Mucosa of rectum (tissue), 2 donors: ENCODE measurements around the gene ACAD11.
"Not testable (repeated sequence)": the region's sequence is repeated elsewhere in the genome, so short reads cannot be mapped to it uniquely, and the experiment has no call there.

Experiments used
- H3K27ac ChIP-seq, 2 donors: one replicate each; pipeline ENCODE4 v1.7.0; 2013; ENCODE audit warnings: inconsistent platforms in 2 of 2, low read depth in 2 of 2, low read length in 2 of 2
- H3K27me3 ChIP-seq, 2 donors: one replicate each; pipeline ENCODE4 v1.7.0; 2013; ENCODE audit warnings: low read length in 2 of 2; ENCODE audit not compliant: control insufficient read depth in 2 of 2, insufficient read depth in 2 of 2
- H3K36me3 ChIP-seq, 2 donors: one replicate each; pipeline ENCODE4 v1.7.0; 2013; ENCODE audit warnings: low read length in 2 of 2; ENCODE audit not compliant: control insufficient read depth in 2 of 2, insufficient read depth in 2 of 2
- H3K4me1 ChIP-seq, 2 donors: one replicate each; pipeline ENCODE4 v1.7.0; 2013; ENCODE audit warnings: low read length in 2 of 2, mild to moderate bottlenecking in 1 of 2; ENCODE audit not compliant: control insufficient read depth in 2 of 2, insufficient read depth in 2 of 2
- H3K4me3 ChIP-seq, 2 donors: one replicate each; pipeline ENCODE4 v1.7.0; 2013; ENCODE audit warnings: low read length in 2 of 2
- H3K9ac ChIP-seq, 2 donors: one replicate each; pipeline ENCODE4 v1.7.0; 2013; ENCODE audit warnings: low read length in 2 of 2, low read depth in 1 of 2, mild to moderate bottlenecking in 1 of 2
- H3K9me3 ChIP-seq, 2 donors: one replicate each; pipeline ENCODE4 v1.7.0; 2013; ENCODE audit warnings: low read length in 2 of 2; ENCODE audit not compliant: control insufficient read depth in 2 of 2
- donor health status: healthy.
- donor health status: Normal muscosa, but diverticular disease.

ACAD11 gene

DNA sequence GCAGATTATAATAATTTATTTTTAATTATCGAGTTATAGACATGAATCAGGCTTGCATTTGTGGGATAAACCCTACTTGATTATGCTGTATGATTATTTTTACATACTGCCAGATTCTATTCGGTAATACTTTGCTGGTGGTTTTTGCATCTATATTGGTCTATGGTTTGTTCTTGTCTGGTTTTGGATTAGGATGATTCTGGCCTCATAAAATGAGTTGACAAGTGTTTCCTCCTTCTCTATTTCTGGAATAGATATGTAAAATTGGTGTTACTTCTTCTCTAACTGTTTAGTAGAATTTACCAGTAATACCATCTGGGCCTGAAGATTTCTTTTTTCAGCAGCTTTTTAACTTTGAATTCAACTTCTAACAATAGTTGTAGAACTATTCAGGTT, 95.5 kb downstream of the ACAD11 start:
- no peaks in the 10 kb centered on the region for H3K4me1 ChIP-seq
- no peak overlapping the region for H3K27ac ChIP-seq
- H3K9me3 ChIP-seq: no peaks in the 10 kb centered on the region

DNA sequence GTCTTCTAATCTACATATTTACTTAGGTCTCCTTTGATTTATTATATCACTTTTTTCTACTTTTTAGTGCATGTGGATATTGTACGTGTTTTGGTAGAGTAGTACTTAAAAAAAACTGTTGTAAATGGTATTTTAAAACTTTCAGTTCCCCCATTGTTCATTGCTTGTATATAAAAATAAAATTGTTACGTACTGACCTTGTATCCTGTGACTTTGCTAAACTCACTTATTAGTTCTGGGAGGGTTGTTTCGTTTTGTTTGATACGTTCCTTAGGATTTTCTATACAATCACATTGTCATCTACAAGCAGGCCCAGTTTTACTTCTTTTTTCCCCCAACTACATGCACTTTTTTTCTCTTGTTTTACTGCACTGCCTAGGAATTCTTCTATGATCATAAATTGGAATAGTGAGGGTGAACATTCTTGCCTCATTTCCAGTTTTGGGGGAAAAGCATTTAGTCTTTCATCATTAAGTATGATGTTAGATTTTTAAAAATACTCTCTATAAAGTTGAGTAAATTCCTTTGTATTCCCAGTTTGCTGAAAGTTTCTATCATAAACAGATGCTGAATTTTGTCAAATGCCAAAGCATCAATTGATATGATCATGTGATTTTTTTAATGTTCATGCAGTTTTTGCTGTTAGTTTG, 96.1 kb downstream of the ACAD11 start:
- Histone ChIP-seq H3K9ac (no peak overlapping the region), H3K4me3 (no peak overlapping the region), H3K9me3 (no peaks in the 10 kb centered on the region), H3K27me3 (no peaks in the 10 kb centered on the region), H3K27ac (no peak overlapping the region), H3K36me3 (peaks cover 0 to under 1% of the 10 kb centered on the region in 2 donors), H3K4me1 (no peaks in the 10 kb centered on the region)

More for the DNA sequence above, 95.5 kb downstream of the ACAD11 start:
- Histone ChIP-seq H3K36me3 (no peaks in the 10 kb centered on the region), H3K27me3 (no peaks in the 10 kb centered on the region), H3K9ac (no peak overlapping the region), H3K4me3 (no peak overlapping the region)

- peaks cover 0 to 5% of the 10 kb centered on the region in 2 donors for H3K36me3 ChIP-seq
- H3K4me1 ChIP-seq: no peaks in the 10 kb centered on the region
- H3K9me3 ChIP-seq: no peaks in the 10 kb centered on the region
- no peak overlapping the region for H3K27ac ChIP-seq
- H3K9ac ChIP-seq: no peak overlapping the region
- H3K27me3 ChIP-seq: no peaks in the 10 kb centered on the region
- no peak overlapping the region for H3K4me3 ChIP-seq
Observed at GRCh38 chr3:132561003-132561402, 98.6 kb downstream of the ACAD11 start.

GRCh38 chr3:132556508-132557159, 103.0 kb downstream of the ACAD11 start:
- H3K36me3 ChIP-seq: peaks cover 0 to 5% of the 10 kb centered on the region in 2 donors
- H3K4me3 ChIP-seq: no peak overlapping the region
- H3K27me3 ChIP-seq: no peaks in the 10 kb centered on the region
- no peaks in the 10 kb centered on the region for H3K4me1 ChIP-seq
- H3K27ac ChIP-seq: no peak overlapping the region
- no peak overlapping the region for H3K9ac ChIP-seq
- no peaks in the 10 kb centered on the region for H3K9me3 ChIP-seq

DNA sequence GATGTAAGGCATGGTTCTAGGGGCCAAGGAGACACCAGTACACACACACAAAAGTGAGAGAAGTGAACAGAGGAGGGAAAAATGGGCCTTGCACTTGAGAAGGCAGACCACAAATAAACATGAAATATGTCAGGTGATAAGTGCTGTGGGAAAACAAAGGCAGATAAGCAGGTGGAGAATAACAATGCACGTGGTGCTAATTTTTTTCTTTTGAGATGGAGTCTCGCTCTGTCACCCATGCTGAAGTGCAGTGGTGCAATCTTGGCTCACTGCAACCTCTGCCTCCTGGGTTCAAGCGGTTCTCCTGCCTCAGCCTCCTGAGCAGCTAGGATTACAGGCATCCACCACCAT, 103.6 kb downstream of the ACAD11 start:
- not testable (repeated sequence) for H3K9me3 ChIP-seq, H3K27ac ChIP-seq, H3K4me1 ChIP-seq, H3K9ac ChIP-seq, H3K27me3 ChIP-seq, H3K4me3 ChIP-seq, H3K36me3 ChIP-seq

GRCh38 chr3:132555306-132556035, 104.1 kb downstream of the ACAD11 start:
- Histone ChIP-seq H3K4me1 (no peaks in the 10 kb centered on the region), H3K9ac (no peak overlapping the region), H3K27ac (no peak overlapping the region), H3K9me3 (no peaks in the 10 kb centered on the region), H3K36me3 (peaks cover 0 to 5% of the 10 kb centered on the region in 2 donors), H3K27me3 (no peaks in the 10 kb centered on the region), H3K4me3 (no peak overlapping the region)

DNA sequence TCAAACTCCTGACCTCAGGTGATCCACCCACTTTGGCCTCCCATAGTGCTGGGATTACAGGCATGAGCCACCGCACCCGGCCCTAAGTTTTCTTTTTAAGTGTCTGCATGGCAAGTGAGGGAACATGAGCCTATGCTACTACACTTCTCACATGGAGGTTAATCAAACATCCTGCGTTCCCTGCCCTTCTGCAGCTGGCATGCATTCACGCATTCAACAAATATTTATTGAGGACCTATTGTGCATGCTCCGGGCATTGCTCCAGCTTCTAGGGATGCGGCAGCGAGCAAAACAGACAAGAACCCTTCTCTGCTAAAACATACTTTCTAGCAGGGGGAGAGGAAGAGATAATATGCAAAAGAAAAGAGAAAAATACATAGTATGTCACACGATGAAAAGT, 105.2 kb downstream of the ACAD11 start:
- Histone ChIP-seq H3K9me3 (no peaks in the 10 kb centered on the region), H3K4me1 (no peaks in the 10 kb centered on the region), H3K27ac (no peak overlapping the region), H3K27me3 (no peaks in the 10 kb centered on the region), H3K36me3 (peaks cover 0 to 5% of the 10 kb centered on the region in 2 donors), H3K9ac (no peak overlapping the region), H3K4me3 (no peak overlapping the region)

DNA sequence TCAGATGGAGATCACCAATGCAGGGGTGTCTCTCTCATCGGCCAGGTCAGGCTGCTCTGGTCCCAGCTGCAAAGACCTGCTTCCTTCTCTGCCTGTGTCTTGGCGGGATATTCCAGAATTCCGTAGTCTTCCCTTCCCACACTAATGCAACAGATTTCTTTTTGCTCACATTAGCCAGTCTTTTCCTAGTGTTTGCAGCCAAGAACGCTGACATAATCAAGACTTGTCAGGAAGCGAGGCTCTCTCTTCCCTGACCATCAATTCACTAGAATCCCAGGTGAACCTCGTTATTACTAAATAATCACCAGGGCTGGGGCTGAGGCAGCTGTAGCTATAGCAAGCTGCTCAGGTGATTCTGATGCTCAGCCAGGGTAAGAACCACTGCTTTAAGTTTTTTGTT, 105.8 kb downstream of the ACAD11 start:
- Histone ChIP-seq H3K36me3 (peaks cover 0 to 5% of the 10 kb centered on the region in 2 donors), H3K9me3 (no peaks in the 10 kb centered on the region), H3K27me3 (no peaks in the 10 kb centered on the region), H3K9ac (no peak overlapping the region), H3K27ac (no peak overlapping the region), H3K4me1 (no peaks in the 10 kb centered on the region), H3K4me3 (no peak overlapping the region)

DNA sequence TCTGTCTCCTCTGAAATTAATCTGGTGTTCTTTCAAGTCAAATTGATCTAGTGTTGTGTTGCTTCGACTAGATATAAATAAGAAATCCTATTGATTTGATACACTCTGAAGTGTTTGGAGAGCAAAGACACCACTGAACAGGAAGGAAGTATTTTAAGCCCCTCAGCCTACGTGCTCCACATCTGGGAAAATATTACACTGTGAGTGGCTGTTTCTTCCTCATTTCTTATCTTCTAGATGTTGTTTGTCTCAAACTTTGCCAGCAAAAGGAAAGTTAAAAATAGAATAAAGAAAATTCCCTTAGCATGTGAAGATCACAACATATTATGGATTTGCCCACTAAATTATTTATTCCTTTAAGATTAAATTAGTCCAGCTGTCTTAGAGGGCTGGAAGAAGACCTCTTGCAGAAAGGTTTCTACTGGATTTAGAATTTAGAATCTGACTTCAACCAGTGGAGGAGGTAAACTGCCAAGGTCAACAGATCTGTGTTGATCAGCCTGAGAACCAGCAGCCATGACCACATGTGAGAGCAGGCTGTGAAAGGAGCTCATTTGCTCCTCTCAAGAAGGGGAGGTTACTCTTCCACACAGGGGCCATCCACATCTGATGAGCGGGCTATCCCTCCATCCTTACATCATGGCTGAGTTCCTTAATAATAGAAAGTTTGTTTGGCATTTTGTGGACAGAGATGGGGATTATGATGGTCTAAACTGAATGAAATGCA, 108.9 kb downstream of the ACAD11 start:
- Histone ChIP-seq H3K27ac (no peak overlapping the region), H3K4me3 (no peak overlapping the region)

More for the DNA sequence above, 108.9 kb downstream of the ACAD11 start:
- Histone ChIP-seq H3K36me3 (no peaks in the 10 kb centered on the region), H3K9ac (no peak overlapping the region), H3K4me1 (no peaks in the 10 kb centered on the region), H3K27me3 (no peaks in the 10 kb centered on the region), H3K9me3 (no peaks in the 10 kb centered on the region)
